Measurements from ENCODE around the gene FGD6.

GRCh38 chr12:95099270-95099790, 117.9 kb downstream of the FGD6 start:
- TF ChIP-seq CTCF (IDR thresholded peaks at IDR 0.05) (no peak), POLR2A (IDR thresholded peaks at IDR 0.05) (no peak)

All from right lobe of liver (tissue), 4 donors.